ENCODE measurements around the gene B3GALNT2. TPM values are rescaled to one million over a fixed set of nuclear protein-coding genes. Genes with fewer than 3 reads are reported as not detected.
"Not testable (repeated sequence)": the region's sequence is repeated elsewhere in the genome, so short reads cannot be mapped to it uniquely, and the experiment has no call there.

The B3GALNT2 gene
- total RNA-seq, 4 donors from 2014 or later = 63.3 to 73.1 (median 70.6) TPM

DNA sequence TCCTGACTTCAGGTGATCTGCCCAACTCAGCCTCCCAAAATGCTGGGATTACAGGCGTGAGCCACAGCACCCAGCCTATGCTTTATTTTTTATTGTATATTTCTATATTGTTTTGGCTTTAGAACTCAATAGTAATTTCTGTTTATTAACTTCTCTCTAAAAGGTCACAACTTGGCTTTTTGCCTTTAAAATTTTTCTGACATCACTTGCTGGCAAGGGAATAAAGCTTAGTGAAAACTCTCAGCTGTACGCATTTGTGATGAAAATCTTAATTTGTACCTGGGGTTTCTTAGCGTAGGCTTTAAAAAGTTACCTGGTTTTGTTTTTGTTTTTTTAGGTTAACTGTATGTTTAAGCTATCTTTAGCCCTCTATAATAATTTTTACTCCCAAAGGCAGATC lies 36.2 kb downstream of the B3GALNT2 start:
- TF ChIP-seq EP300 (IDR thresholded peaks at IDR 0.05) = no peak
- no peak for TF ChIP-seq POLR2AphosphoS5 (IDR thresholded peaks at IDR 0.05)
- no peak for TF ChIP-seq POLR2A (IDR thresholded peaks at IDR 0.05)
- TF ChIP-seq CTCF (IDR thresholded peaks at IDR 0.05) = no peak
- H3K4me1 ChIP-seq = peaks cover 0 to 9% (median 0%) of the 10 kb centered on the region in 3 donors
- H3K27me3 ChIP-seq = no peaks in the 10 kb centered on the region
- H3K36me3 ChIP-seq = peaks cover 0 to 59% of the 10 kb centered on the region in 2 donors
- no peak overlapping the region for H3K27ac ChIP-seq
- no peak overlapping the region for H3K4me3 ChIP-seq
- WGBS, 2 donors (ENCODE audit: low coverage in 1 of 2) = 50% methylated on average over 3 of the region's 3 CpGs
- H3K9me3 ChIP-seq = no peaks in the 10 kb centered on the region
- no peak for ATAC-seq

- no peaks in the 10 kb centered on the region for H3K27me3 ChIP-seq
These were observed 39.2 kb downstream of the B3GALNT2 start for GRCh38 chr1:235465066-235465465.

GRCh38 chr1:235462832-235463231 lies 41.4 kb downstream of the B3GALNT2 start:
- H3K9me3 ChIP-seq, H3K27me3 ChIP-seq, H3K27ac ChIP-seq, H3K4me3 ChIP-seq, H3K4me1 ChIP-seq, ATAC-seq: not testable (repeated sequence)
- peaks cover 0 to 53% of the 10 kb centered on the region in 2 donors for H3K36me3 ChIP-seq
- WGBS, 2 donors (ENCODE audit: low coverage in 1 of 2) = 89 to 96% methylated on average over 3 of the region's 3 CpGs

More at GRCh38 chr1:235465066-235465465, 39.2 kb downstream of the B3GALNT2 start:
- WGBS, 2 donors (ENCODE audit: low coverage in 1 of 2) = 93 to 100% methylated on average over 3 of the region's 3 CpGs
- H3K4me3 ChIP-seq = no peak overlapping the region
- no peaks in the 10 kb centered on the region for H3K9me3 ChIP-seq
- no peak for ATAC-seq
- H3K36me3 ChIP-seq = peaks cover 0 to 58% of the 10 kb centered on the region in 2 donors
- TF ChIP-seq EP300 (IDR thresholded peaks at IDR 0.05) (no peak), CTCF (IDR thresholded peaks at IDR 0.05) (no peak), POLR2AphosphoS5 (IDR thresholded peaks at IDR 0.05) (no peak), POLR2A (IDR thresholded peaks at IDR 0.05) (no peak)
- H3K4me1 ChIP-seq = peaks cover 0 to 9% (median 0%) of the 10 kb centered on the region in 3 donors
- no peak overlapping the region for H3K27ac ChIP-seq

- Histone ChIP-seq H3K27ac (no peak overlapping the region), H3K4me1 (no peaks in the 10 kb centered on the region), H3K4me3 (no peak overlapping the region), H3K36me3 (peaks cover 0 to 49% of the 10 kb centered on the region in 2 donors), H3K9me3 (no peaks in the 10 kb centered on the region), H3K27me3 (no peaks in the 10 kb centered on the region)
- WGBS, 2 donors (ENCODE audit: low coverage in 1 of 2) = 55 to 86% methylated on average over 1 of the region's 1 CpG
- no peak for ATAC-seq
- no peak for TF ChIP-seq POLR2A (IDR thresholded peaks at IDR 0.05)
- TF ChIP-seq POLR2AphosphoS5 (IDR thresholded peaks at IDR 0.05) = no peak
- TF ChIP-seq CTCF (IDR thresholded peaks at IDR 0.05) = no peak
- TF ChIP-seq EP300 (IDR thresholded peaks at IDR 0.05) = no peak
These were observed 42.3 kb downstream of the B3GALNT2 start for GRCh38 chr1:235461954-235462353.

GRCh38 chr1:235460770-235461169 lies 43.5 kb downstream of the B3GALNT2 start:
- ATAC-seq = no peak
- Histone ChIP-seq H3K9me3 (no peaks in the 10 kb centered on the region), H3K27me3 (no peaks in the 10 kb centered on the region), H3K36me3 (peaks cover 0 to 47% of the 10 kb centered on the region in 2 donors), H3K27ac (no peak overlapping the region), H3K4me3 (no peak overlapping the region), H3K4me1 (peaks cover 0 to 4% (median 0%) of the 10 kb centered on the region in 3 donors)
- 84 to 86% methylated on average over 4 to 5 of the region's 5 CpGs for WGBS, 2 donors (ENCODE audit: low coverage in 1 of 2)
- TF ChIP-seq POLR2AphosphoS5 (IDR thresholded peaks at IDR 0.05) = no peak
- no peak for TF ChIP-seq EP300 (IDR thresholded peaks at IDR 0.05)
- no peak for TF ChIP-seq POLR2A (IDR thresholded peaks at IDR 0.05)
- no peak for TF ChIP-seq CTCF (IDR thresholded peaks at IDR 0.05)

DNA sequence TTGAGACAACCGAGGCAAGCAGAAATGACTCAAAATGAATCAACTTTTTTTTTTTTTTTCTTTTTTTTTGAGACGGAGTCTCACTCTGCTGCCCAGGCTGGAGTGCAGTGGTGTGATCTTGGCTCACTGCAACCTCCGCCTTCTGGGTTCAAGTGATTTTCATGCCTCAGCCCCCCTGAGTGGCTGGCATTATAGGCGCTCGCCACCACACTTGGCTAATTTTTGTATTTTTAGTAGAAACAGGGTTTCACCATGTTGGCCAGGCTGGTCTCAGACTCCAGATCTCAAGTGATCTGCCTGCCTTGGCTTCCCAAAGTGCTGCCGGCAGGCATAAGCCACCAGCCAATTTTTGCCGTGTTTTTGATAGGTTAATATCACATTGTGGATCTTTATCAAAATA lies 46.4 kb downstream of the B3GALNT2 start:
- not testable (repeated sequence) for H3K4me1 ChIP-seq, H3K27ac ChIP-seq, H3K9me3 ChIP-seq, ATAC-seq, H3K27me3 ChIP-seq, H3K4me3 ChIP-seq
- peaks cover 0 to 53% of the 10 kb centered on the region in 2 donors for H3K36me3 ChIP-seq
- WGBS, 2 donors (ENCODE audit: low coverage in 1 of 2) = 93 to 96% methylated on average over 6 to 7 of the region's 7 CpGs

Data from gastroesophageal sphincter (tissue), 4 donors.